Skeletal muscle tissue (tissue), 4 donors: Measurements from ENCODE around the gene USP38. TPM values are rescaled to one million over a fixed set of nuclear protein-coding genes. Genes with fewer than 3 reads are reported as not detected.
"Not testable (repeated sequence)": the region's sequence is repeated elsewhere in the genome, so short reads cannot be mapped to it uniquely, and the experiment has no call there.

Source experiments
- H3K27ac ChIP-seq: one replicate; pipeline ENCODE4 v1.7.0; 2013; ENCODE audit warnings: mild to moderate bottlenecking, low read depth, low read length, inconsistent platforms
- H3K27me3 ChIP-seq, 3 donors: one replicate each; pipeline ENCODE4 v1.7.0; 2013; ENCODE audit warnings: low read length in 3 of 3; ENCODE audit not compliant: control insufficient read depth in 3 of 3, insufficient read depth in 3 of 3
- H3K36me3 ChIP-seq, 3 donors: one replicate each; pipeline ENCODE4 v1.7.0; 2013; ENCODE audit warnings: low read length in 3 of 3; ENCODE audit not compliant: control insufficient read depth in 3 of 3, insufficient read depth in 3 of 3
- H3K4me1 ChIP-seq, 3 donors: one replicate each; pipeline ENCODE4 v1.7.0; 2013; ENCODE audit warnings: low read length in 3 of 3, mild to moderate bottlenecking in 3 of 3; ENCODE audit not compliant: control insufficient read depth in 3 of 3, insufficient read depth in 3 of 3
- H3K4me3 ChIP-seq, 3 donors: one replicate each; pipeline ENCODE4 v1.7.0; 2013; ENCODE audit warnings: low read length in 3 of 3
- H3K9ac ChIP-seq, 3 donors: one replicate each; pipeline ENCODE4 v1.7.0; 2013; ENCODE audit warnings: low read length in 3 of 3, mild to moderate bottlenecking in 3 of 3, moderate library complexity in 2 of 3, low read depth in 1 of 3
- H3K9me3 ChIP-seq, 3 donors: one replicate each; pipeline ENCODE4 v1.7.0; 2013; ENCODE audit warnings: low read length in 3 of 3; ENCODE audit not compliant: control insufficient read depth in 3 of 3
- total RNA-seq: library from RNA; depleted of rRNA; stranded (reverse); fragments of >200 nt; gene quantifications from one replicate; pipeline ENCODE4 v1.2.3, GENCODE V29; 2014
- donor health status: Osteomylitis.

Gene USP38, protein sequence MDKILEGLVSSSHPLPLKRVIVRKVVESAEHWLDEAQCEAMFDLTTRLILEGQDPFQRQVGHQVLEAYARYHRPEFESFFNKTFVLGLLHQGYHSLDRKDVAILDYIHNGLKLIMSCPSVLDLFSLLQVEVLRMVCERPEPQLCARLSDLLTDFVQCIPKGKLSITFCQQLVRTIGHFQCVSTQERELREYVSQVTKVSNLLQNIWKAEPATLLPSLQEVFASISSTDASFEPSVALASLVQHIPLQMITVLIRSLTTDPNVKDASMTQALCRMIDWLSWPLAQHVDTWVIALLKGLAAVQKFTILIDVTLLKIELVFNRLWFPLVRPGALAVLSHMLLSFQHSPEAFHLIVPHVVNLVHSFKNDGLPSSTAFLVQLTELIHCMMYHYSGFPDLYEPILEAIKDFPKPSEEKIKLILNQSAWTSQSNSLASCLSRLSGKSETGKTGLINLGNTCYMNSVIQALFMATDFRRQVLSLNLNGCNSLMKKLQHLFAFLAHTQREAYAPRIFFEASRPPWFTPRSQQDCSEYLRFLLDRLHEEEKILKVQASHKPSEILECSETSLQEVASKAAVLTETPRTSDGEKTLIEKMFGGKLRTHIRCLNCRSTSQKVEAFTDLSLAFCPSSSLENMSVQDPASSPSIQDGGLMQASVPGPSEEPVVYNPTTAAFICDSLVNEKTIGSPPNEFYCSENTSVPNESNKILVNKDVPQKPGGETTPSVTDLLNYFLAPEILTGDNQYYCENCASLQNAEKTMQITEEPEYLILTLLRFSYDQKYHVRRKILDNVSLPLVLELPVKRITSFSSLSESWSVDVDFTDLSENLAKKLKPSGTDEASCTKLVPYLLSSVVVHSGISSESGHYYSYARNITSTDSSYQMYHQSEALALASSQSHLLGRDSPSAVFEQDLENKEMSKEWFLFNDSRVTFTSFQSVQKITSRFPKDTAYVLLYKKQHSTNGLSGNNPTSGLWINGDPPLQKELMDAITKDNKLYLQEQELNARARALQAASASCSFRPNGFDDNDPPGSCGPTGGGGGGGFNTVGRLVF
- 12.5 TPM for total RNA-seq

DNA sequence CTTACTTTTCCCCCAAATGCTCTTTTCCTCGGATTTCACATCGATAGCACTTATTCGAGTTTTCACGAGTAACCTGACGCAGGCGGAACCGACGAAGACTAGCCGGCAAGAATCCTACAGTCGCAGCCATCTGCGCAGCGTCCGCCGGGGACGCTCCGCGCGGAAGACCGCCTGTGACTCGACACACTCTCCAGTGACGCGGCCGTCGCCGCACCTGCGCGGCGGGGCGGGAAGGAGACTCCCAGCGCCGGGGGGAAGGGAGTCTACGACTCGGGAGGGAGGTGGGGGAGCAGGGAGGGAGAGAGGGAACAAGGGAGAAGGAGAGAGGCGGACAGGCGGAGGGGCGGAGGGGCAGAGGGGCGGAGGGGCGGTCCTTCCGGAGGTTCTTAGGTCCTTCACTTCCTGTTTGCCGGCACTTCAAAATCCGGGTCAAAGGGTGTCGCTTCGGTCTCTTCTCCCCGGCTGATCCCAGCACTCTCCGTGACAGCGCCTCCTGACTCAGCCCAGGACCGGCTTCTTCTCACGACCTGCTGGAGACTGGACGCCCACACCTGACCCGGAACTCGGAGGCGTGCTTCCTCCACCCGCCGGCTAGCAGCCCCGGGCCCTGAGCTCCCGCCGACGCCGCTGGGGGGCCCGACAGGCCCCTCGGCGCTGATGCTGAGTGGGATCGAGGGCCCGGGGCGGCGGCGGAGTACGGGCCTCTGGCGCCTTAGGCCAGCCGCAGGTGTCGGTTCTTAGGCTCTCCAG, at the start of gene USP38:
TSS of gene USP38 (plus strand) at position 415 of the 750 bp plus-strand sequence. CDS start 534 bp downstream, outside the sequence.
- Histone ChIP-seq H3K9ac (peak within 1 kb of the TSS; percentile 93 to 99 (median 97)), H3K27me3 (no peaks in the 10 kb centered on the region), H3K4me3 (peak within 1 kb of the TSS; percentile 90 to 98 (median 92)), H3K36me3 (no peaks in the 10 kb centered on the region), H3K4me1 (peaks cover 0 to 33% (median 14%) of the 10 kb centered on the region in 3 donors), H3K27ac (peak within 1 kb of the TSS; percentile 97), H3K9me3 (no peaks in the 10 kb centered on the region)

DNA sequence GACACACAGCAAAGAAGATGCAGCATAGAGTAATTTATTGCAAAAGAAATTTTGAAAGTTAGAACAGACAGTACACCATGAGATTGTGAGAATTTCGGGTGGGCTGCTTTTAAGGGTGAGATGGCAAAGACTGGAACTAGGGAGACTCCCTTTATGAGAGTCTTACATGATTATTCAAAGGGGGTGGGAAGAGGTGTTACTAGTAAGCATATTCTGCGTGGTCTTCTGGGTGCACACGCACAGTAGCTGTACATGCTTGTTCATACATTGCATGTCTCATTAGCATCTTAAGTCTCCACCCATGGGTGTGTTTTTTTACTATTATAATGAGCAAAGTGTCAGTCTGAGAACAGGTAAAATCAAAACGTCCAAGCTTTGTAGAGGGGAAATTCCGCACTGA, 49.4 kb upstream of the USP38 start:
- no peak overlapping the region for H3K4me3 ChIP-seq
- H3K9ac ChIP-seq = no peak overlapping the region
- no peaks in the 10 kb centered on the region for H3K36me3 ChIP-seq
- no peak overlapping the region for H3K27ac ChIP-seq
- H3K4me1 ChIP-seq = no peaks in the 10 kb centered on the region
- no peaks in the 10 kb centered on the region for H3K9me3 ChIP-seq
- H3K27me3 ChIP-seq = no peaks in the 10 kb centered on the region

DNA sequence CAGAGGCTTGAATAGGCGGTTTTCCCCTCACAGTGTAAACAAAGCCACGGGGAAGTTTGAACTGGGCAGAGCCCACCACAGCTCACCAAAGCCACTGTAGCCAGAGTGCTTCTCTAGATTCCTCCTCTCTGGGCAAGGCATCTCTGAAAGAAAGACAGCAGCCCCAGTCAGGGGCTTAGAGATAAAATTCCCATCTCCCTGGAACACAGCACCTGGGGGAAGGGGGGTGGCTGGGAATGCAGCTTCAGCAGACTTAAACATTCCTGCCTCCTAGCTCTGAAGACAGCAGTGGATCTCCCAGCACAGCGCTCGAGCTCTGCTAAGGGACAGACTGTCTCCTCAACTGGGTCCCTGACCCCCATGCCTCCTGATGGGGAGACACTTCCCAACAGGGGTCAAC, 44.0 kb upstream of the USP38 start:
- Histone ChIP-seq H3K9me3 (no peaks in the 10 kb centered on the region), H3K27ac (no peak overlapping the region), H3K27me3 (no peaks in the 10 kb centered on the region), H3K4me3 (no peak overlapping the region), H3K9ac (no peak overlapping the region), H3K36me3 (no peaks in the 10 kb centered on the region), H3K4me1 (no peaks in the 10 kb centered on the region)

DNA sequence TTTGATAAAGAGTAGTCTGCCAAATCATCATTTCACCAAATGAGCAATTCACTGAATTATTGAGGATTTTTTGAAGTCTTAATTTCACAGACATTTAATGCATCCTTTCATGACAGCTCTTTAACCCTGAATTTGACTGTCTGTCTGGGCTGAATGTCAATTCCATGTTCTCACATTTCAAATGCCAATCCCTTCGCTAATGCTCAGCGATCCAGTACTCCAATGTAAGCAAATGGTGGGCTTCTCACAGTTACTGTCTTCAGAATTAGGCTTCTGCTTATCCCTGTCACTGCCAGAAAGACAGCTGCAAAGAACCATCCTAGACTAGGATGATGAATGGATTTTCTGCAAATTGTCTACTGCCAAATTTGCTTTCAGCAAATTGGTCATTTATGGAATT, 36.2 kb upstream of the USP38 start:
- peaks cover 0 to 5% (median 0%) of the 10 kb centered on the region in 3 donors for H3K9me3 ChIP-seq
- H3K27me3 ChIP-seq = no peaks in the 10 kb centered on the region
- H3K36me3 ChIP-seq = no peaks in the 10 kb centered on the region
- no peak overlapping the region for H3K4me3 ChIP-seq
- H3K27ac ChIP-seq = no peak overlapping the region
- H3K9ac ChIP-seq = no peak overlapping the region
- no peaks in the 10 kb centered on the region for H3K4me1 ChIP-seq

DNA sequence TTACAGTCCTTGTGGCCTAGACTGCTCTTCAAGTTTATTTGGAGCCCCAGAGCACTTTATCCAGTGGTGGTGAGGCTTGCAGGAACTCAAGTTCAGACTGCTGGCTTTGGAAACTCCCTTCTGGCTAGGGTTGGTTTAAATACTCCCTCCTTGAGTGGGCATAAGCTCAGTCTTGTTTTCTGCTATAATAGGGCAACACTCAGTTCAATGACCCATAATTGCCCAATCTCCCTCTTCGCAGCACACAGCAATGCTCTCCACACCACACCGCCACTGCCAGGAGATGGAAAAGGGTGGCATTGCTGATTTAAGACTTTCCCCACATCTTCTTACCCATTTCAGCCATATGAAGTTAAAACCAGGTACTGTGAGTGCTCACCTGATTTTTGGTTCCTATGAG, 27.9 kb upstream of the USP38 start:
- Histone ChIP-seq H3K4me3 (no peak overlapping the region), H3K36me3 (no peaks in the 10 kb centered on the region), H3K9me3 (peaks cover 0 to 8% (median 0%) of the 10 kb centered on the region in 3 donors)

DNA sequence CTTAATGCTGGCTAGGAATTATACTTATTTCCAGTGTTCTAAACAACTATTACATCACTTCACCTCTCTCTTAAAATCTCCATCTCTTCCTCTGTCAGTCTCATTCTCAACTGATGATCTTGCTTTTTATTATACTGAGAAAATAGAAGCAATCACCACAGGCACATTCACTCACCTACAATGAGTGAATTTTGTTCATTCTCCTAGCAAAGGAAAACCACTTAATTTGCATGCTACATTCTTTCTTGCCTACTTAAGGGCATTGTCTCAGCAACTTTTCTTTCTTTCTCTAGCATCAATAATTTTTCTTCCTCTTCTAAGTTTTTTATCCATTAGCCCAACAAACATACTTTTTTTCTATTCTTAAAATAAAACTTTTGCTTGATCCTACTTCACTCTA, 21.1 kb upstream of the USP38 start:
- Histone ChIP-seq H3K27me3 (no peaks in the 10 kb centered on the region), H3K4me3 (no peak overlapping the region), H3K27ac (no peak overlapping the region), H3K36me3 (no peaks in the 10 kb centered on the region), H3K4me1 (no peaks in the 10 kb centered on the region), H3K9me3 (no peaks in the 10 kb centered on the region), H3K9ac (no peak overlapping the region)

More for the DNA sequence above, 27.9 kb upstream of the USP38 start:
- H3K4me1 ChIP-seq = no peaks in the 10 kb centered on the region
- H3K9ac ChIP-seq = no peak overlapping the region
- H3K27ac ChIP-seq = no peak overlapping the region
- no peaks in the 10 kb centered on the region for H3K27me3 ChIP-seq

DNA sequence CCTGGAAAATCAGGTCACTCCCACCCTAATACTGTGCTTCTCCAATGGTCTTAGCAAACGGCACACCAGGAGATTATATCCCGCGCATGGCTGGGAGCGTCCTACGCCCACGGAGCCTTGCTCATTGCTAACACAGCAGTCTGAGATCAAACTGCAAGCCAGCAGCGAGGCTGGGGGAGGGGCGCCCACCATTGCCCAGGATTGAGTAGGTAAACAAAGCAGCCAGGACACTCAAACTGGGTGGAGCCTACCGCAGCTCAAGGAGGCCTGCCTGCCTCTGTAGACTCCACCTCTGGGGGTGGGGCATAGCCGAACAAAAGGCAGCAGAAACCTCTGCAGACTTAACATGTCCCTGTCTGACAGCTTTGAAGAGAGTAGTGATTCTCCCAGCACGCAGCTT, 18.0 kb upstream of the USP38 start:
- H3K27me3 ChIP-seq, H3K9ac ChIP-seq, H3K36me3 ChIP-seq, H3K9me3 ChIP-seq, H3K27ac ChIP-seq, H3K4me1 ChIP-seq, H3K4me3 ChIP-seq: not testable (repeated sequence)

DNA sequence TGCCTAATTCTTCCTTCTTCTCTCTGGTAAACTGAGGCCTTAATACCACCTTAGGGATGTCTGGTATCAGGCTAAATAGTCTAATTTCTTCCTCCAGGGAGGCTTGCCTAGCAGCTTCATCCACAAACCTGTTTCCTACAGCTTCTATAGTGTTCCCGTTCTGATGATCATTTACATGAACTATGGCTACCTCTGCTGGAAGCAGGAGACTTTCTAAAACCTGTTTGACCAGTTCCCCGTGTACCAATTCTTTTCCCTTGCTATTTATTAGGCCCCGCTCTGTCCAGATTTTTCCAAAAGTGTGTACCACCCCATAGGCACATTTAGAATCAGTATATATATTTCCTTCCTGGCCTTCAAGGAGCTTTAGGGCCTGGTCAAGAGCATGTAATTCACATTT, 5.8 kb upstream of the USP38 start:
- Histone ChIP-seq H3K9me3 (peaks cover 0 to 11% (median 2%) of the 10 kb centered on the region in 3 donors), H3K4me3 (no peak overlapping the region), H3K27ac (no peak overlapping the region), H3K4me1 (peaks cover 0 to 8% (median 0%) of the 10 kb centered on the region in 3 donors), H3K36me3 (no peaks in the 10 kb centered on the region), H3K9ac (no peak overlapping the region), H3K27me3 (no peaks in the 10 kb centered on the region)

DNA sequence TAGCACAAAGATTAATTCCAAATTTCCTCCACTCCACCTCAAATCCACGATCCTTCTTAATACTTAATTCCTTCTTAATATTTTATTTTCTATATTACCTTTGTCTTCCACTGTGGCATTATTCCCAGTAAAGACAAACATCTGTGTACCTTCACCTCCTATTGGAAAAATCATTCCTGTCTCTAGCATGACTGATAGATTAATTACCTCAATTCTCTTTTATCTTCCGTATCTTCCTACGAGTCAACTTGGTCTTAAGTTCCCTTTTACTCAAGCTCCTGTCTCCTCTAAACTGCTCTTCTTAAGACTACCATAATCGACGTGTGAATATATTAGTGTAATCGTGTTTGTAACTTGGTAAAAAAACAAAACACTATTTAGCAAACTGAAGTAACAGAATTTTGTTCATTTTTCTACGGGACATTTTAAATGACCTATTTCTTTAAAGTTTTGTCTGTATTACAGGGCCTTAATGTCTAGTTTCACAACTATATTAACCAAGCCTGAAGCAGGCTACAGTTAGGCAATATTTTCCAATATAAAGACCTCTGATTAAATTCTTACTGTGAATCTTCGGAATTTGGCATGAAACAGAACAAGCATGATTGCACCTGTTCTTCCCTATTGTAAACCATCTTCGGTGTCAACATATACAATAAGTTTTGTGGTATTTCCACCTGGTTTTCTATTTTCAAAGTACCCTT, 1.1 kb upstream of the USP38 start:
- H3K9ac ChIP-seq = peak overlapping the region; percentile 84 to 97 (median 93)
- peak overlapping the region; percentile 97 for H3K27ac ChIP-seq
- H3K4me1 ChIP-seq = peaks cover 0 to 27% (median 13%) of the 10 kb centered on the region in 3 donors

More for the DNA sequence above, 1.1 kb upstream of the USP38 start:
- Histone ChIP-seq H3K9me3 (no peaks in the 10 kb centered on the region), H3K4me3 (peak overlapping the region; percentile 75 to 98 (median 90)), H3K36me3 (no peaks in the 10 kb centered on the region), H3K27me3 (no peaks in the 10 kb centered on the region)
